ENCODE results near the gene AGBL4. TPM values are rescaled to one million over a fixed set of nuclear protein-coding genes. Genes with fewer than 3 reads are reported as not detected.

AGBL4 gene
- polyA plus RNA-seq, 1 donor, result 0.22 TPM

- DNase-seq, result no peak
Observed at GRCh38 chr1:48760857-48761256, 1262.9 kb downstream of the AGBL4 start.

DNA sequence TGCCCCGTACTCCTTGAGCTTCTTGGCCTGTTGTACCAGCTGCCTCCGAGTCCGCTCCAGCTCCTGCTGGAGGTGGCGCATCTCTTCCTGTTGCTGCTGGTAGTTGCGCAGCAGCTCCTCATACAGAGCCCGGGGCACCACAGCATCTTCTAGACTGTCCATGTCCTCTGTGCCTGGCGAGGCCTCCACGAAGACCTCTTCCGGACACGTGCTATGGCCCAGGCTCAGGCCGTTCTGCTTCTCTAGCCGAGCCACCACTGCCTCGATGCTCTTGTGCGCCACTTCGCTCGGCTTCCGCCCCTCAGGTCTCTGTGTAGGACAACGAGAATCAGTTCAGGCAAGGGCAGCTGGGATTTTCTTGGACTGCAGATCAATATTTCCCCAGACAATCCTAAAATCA is 1264.8 kb downstream of the AGBL4 start:
- no peak for DNase-seq

- no peak for DNase-seq
Observed at GRCh38 chr1:48757363-48757762, 1266.4 kb downstream of the AGBL4 start.

DNA sequence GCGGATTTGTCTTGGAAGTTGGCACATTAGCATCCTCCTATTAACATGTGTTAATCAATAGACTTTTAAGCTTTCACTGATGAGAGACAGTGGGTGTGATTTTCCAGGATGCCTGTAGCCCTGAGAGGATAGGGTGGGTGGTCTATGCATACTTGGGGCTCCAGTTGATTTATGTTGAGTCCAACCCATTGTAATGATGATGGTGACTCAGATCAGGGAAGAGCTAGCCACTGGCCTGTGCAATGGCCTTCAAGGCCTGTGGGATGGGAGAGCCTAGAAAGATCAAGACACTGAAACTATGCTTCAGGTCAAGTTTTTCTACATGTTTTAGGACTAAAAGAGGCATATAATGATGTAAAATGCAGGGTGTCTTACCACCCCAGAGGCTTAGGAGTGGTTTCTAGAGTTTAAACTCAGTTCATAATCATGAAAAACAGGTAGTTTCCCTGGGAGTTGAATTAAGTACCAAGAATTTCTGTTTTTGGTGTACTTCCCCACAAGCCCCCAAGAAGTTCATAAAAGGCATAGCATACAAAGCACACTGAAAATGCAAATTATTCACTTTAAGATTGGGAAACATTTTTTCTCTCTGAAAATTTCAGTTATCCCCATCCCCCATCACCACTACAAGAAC is 1267.0 kb downstream of the AGBL4 start:
- DNase-seq, result no peak

DNA sequence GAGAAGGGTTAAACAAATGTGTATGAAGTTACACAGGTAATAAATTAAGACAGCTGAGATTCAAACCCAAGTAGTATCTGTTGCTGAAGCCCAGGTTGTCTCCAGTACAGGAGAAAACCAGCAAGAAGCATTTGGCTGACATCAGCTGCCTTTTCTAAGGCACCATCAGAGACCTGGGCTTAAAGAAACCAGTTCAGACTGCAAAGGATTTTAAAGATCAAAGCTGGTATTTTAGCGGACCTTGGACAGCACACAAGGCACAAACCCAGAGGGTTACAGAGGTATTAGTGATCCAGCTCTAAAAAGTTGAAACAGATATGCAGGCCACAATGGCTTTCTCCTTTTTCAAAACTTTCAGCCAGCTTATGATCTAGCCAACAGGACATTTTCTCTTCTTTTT is 1270.5 kb downstream of the AGBL4 start:
- no peak for DNase-seq

GRCh38 chr1:48750109-48750508 is 1273.6 kb downstream of the AGBL4 start:
- DNase-seq, result no peak

GRCh38 chr1:48749068-48749467 is 1274.7 kb downstream of the AGBL4 start:
- no peak for DNase-seq

- DNase-seq, result no peak
Observed at GRCh38 chr1:48746906-48747305, 1276.8 kb downstream of the AGBL4 start.

DNA sequence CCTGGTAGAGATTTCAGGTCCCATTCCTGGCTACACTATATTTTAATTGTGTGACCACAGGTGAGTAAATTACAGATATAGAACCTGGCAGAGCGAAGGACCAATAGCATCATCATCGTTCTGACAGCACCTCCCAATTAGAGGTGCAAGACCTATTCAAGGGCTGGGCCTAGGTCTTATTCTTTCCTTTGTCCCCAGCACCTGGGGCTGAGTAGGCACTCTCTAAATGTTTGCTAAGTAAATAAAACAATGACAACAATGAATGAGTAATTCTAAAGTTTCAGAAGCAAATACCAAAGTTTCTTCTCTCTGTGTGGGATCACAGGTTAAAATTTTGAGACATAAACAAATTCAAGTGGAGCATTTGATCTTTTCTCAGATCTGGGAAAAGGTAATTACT is 1279.7 kb downstream of the AGBL4 start:
- no peak for DNase-seq

- no peak for DNase-seq
Observed at GRCh38 chr1:48743480-48743879, 1280.3 kb downstream of the AGBL4 start.

DNA sequence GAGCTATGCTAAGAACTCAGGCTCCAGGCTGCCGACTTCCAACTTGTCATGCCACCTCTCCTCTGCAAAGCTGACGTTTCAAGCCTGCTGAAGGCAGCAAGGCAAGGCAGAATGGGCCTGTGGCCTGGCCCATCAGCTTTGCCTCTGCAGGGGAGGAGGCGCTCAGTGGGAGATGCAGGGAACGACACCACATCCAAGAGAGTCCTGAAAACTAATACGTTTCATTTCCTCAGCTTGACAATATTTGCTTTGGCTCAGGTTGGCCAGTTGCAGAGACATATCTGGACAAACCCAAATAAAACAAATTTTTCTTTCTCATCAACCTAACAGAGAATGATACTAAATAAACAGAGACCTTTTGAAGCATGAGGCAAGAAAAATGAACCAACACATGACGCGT is 1282.4 kb downstream of the AGBL4 start:
- no peak for DNase-seq

GRCh38 chr1:48740621-48741020 is 1283.1 kb downstream of the AGBL4 start:
- DNase-seq, result peak; percentile 19

GRCh38 chr1:48739091-48739490 is 1284.7 kb downstream of the AGBL4 start:
- DNase-seq, result no peak

DNA sequence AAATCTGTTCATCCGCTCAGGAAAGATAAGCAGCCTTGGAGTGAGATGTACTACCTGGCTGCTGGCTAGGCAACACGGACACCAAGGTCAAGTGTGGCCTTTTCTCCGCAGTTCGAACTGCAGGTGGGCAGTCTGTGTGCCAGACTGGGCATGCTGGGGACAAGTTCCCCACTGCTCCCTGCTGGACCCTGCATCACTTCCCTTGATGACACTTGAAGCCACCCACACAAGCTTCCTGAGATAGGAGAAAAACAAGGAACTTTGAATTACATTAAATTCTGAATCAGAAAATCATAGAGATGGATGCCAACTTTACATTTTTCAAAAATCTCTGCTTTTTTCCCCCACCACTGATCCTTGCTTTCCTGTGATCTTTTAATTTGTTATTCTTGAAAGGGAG is 1285.4 kb downstream of the AGBL4 start:
- DNase-seq, result no peak

GRCh38 chr1:48735796-48736195 is 1288.0 kb downstream of the AGBL4 start:
- no peak for DNase-seq

DNA sequence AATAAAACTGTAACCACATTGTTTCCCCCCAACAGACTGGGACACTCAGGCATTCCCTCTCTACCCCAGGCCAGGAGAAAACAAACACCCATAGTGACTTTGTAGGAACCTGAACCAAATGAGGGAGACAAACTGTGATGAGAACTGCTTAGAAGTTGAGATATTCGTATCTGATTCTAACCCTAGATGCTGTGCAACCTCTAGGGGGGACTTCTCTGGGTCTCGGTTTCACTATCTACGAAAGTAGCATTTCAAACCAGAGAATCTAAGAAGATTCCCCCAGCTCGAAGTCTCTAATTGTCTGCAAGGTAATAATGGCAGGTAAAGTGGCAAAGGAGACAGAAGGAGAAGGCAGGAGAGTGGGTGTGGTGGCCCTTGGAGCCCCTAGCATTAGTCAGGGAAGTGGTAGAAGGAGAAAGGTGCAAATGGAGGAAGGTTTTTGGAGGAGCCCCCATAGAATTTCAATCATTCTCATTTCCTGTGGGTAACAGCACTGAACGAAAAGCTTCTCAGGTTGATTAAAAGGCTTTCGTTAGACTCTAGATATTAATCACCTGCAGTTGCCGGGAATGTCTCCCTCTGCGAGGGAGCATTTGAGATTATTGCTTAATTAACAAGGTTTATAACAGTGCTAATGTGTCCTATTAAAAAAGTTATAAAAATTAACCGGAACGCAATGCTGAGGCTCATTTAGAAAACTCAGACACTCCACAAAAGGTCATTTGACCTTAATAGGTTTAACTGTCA is 1293.4 kb downstream of the AGBL4 start:
- DNase-seq, result no peak

- DNase-seq, result no peak
Observed at GRCh38 chr1:48728584-48728983, 1295.2 kb downstream of the AGBL4 start.

GRCh38 chr1:48726557-48727215 is 1297.1 kb downstream of the AGBL4 start:
- no peak for DNase-seq

- no peak for DNase-seq
Observed at GRCh38 chr1:48726139-48726538, 1297.6 kb downstream of the AGBL4 start.

GRCh38 chr1:48725341-48726046 is 1298.3 kb downstream of the AGBL4 start:
- DNase-seq, result no peak

- DNase-seq, result no peak
Observed at GRCh38 chr1:48720929-48721328, 1302.8 kb downstream of the AGBL4 start.

- no peak for DNase-seq
Observed at GRCh38 chr1:48718705-48719104, 1305.0 kb downstream of the AGBL4 start.

DNA sequence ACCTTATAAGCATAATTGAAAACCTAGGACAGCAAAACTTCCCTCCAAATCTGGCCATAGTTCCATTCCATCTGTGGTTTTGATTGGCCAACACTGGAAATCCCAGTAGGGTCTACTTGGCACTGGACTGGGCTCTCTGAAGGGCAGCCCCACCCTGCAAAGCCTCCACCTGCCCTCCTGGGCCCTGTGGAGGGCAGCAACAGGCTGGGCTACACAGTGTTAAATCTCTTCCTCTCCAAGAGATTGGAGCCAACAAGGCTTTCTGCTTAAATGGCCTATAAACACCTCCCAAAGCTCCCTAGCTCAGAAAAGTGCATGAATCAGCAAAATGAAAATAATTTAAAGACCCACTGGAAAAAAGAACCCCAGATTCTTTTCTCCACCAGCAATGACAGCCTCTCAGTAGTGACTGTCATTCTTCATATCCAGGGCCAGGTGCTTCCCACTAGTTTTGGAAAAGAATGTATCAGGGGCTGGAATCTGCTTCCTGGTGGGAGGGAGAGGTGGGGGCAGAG is 1305.6 kb downstream of the AGBL4 start:
- no peak for DNase-seq
